ENCODE data around the gene ZNF469. TPM values are rescaled to one million over a fixed set of nuclear protein-coding genes. Genes with fewer than 3 reads are reported as not detected.

ZNF469 gene
- total RNA-seq, 1 donor from 2014 or later = 28.7 TPM

- no peak for TF ChIP-seq CTCF (IDR thresholded peaks at IDR 0.05; ENCODE audit: unreplicated experiment)
- Mint-ChIP-seq H3K27ac (no peak overlapping the region), H3K9me3 (peaks cover 9% of the 10 kb centered on the region), H3K36me3 (no peaks in the 10 kb centered on the region), H3K4me3 (no peak overlapping the region), H3K4me1 (no peaks in the 10 kb centered on the region), H3K27me3 (ENCODE audit: low read depth) (peaks cover 4% of the 10 kb centered on the region)
- DNase-seq (ENCODE audit: low spot score in 2 of 2, unreplicated experiment in 2 of 2) = no peak
These were observed 15.2 kb upstream of the ZNF469 start for GRCh38 chr16:88367560-88367959.

- Mint-ChIP-seq H3K9me3 (peaks cover 4% of the 10 kb centered on the region), H3K4me1 (no peaks in the 10 kb centered on the region), H3K36me3 (no peaks in the 10 kb centered on the region), H3K27me3 (ENCODE audit: low read depth) (peaks cover 1% of the 10 kb centered on the region), H3K4me3 (no peak overlapping the region), H3K27ac (no peak overlapping the region)
- DNase-seq (ENCODE audit: low spot score in 2 of 2, unreplicated experiment in 2 of 2) = no peak
- TF ChIP-seq CTCF (IDR thresholded peaks at IDR 0.05; ENCODE audit: unreplicated experiment) = no peak
These were observed 14.7 kb upstream of the ZNF469 start for GRCh38 chr16:88368036-88368435.

- H3K27ac Mint-ChIP-seq = no peak overlapping the region
- H3K36me3 Mint-ChIP-seq = no peaks in the 10 kb centered on the region
- no peaks in the 10 kb centered on the region for H3K4me1 Mint-ChIP-seq
- H3K27me3 Mint-ChIP-seq (ENCODE audit: low read depth) = no peaks in the 10 kb centered on the region
- H3K4me3 Mint-ChIP-seq = no peak overlapping the region
- DNase-seq (ENCODE audit: low spot score in 2 of 2, unreplicated experiment in 2 of 2) = no peak
- H3K9me3 Mint-ChIP-seq = no peaks in the 10 kb centered on the region
- no peak for TF ChIP-seq CTCF (IDR thresholded peaks at IDR 0.05; ENCODE audit: unreplicated experiment)
These were observed 13.8 kb upstream of the ZNF469 start for GRCh38 chr16:88368994-88369393.

GRCh38 chr16:88369447-88370008 is 13.2 kb upstream of the ZNF469 start:
- no peak overlapping the region for H3K27ac Mint-ChIP-seq
- no peaks in the 10 kb centered on the region for H3K36me3 Mint-ChIP-seq
- TF ChIP-seq CTCF (IDR thresholded peaks at IDR 0.05; ENCODE audit: unreplicated experiment) = no peak
- H3K27me3 Mint-ChIP-seq (ENCODE audit: low read depth) = no peaks in the 10 kb centered on the region
- no peaks in the 10 kb centered on the region for H3K9me3 Mint-ChIP-seq
- no peak overlapping the region for H3K4me3 Mint-ChIP-seq
- no peak for DNase-seq (ENCODE audit: low spot score in 2 of 2, unreplicated experiment in 2 of 2)
- H3K4me1 Mint-ChIP-seq = no peaks in the 10 kb centered on the region

DNA sequence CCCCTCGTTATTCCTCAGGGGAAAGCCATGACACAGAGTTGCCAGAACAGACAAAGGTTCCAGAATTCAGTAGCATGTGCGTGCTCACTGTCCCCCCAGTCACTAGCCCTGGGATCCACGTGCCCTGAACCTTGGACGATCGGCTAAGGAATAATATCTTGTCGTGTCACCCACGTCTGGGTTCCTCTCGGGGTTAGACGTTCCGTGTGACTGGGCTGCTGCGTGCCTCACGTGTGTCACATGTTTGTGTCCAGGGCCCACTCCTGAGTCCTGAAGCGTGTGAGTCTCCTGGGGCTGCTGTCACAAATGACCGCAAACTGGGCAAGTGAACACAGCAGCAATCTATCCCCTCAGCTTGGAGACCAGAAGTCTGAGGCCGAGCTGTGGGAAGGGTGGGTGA is 12.4 kb upstream of the ZNF469 start:
- Mint-ChIP-seq H3K36me3 (no peaks in the 10 kb centered on the region), H3K27ac (no peak overlapping the region), H3K27me3 (ENCODE audit: low read depth) (no peaks in the 10 kb centered on the region), H3K4me3 (no peak overlapping the region), H3K9me3 (no peaks in the 10 kb centered on the region), H3K4me1 (no peaks in the 10 kb centered on the region)
- DNase-seq (ENCODE audit: low spot score in 2 of 2, unreplicated experiment in 2 of 2) = no peak
- no peak for TF ChIP-seq CTCF (IDR thresholded peaks at IDR 0.05; ENCODE audit: unreplicated experiment)

DNA sequence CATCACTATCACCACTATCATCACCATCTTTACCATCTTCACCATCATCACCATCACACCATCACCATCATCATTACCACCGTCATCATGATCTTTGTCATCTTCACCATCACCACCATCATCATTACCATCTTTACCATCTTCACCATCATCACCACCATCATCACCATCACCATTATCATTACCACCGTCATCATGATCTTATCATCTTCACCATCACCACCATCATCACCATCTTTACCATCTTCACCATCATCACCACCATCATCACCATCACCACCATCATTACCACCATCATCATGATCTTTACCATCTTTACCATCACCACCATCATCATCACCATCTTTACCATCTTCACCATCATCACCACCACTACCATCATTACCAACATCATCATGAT is 10.2 kb upstream of the ZNF469 start:
- no peak for DNase-seq (ENCODE audit: low spot score in 2 of 2, unreplicated experiment in 2 of 2)
- TF ChIP-seq CTCF (IDR thresholded peaks at IDR 0.05; ENCODE audit: unreplicated experiment) = no peak
- H3K9me3 Mint-ChIP-seq = no peaks in the 10 kb centered on the region
- no peak overlapping the region for H3K4me3 Mint-ChIP-seq
- no peak overlapping the region for H3K27ac Mint-ChIP-seq
- no peaks in the 10 kb centered on the region for H3K36me3 Mint-ChIP-seq
- no peaks in the 10 kb centered on the region for H3K4me1 Mint-ChIP-seq
- H3K27me3 Mint-ChIP-seq (ENCODE audit: low read depth) = no peaks in the 10 kb centered on the region

Data from mesothelial cell of epicardium (in vitro differentiated cells).